GM18526 (cell line): ENCODE data around the gene CXCL12.

Source experiments
- POLR2A ChIP-seq: IDR thresholded peaks from 3 replicates; pipeline ENCODE4 v1.6.1; 2011; ENCODE audit not compliant: insufficient read length; ENCODE audit errors: extremely low read depth

Gene CXCL12

GRCh38 chr10:44341886-44342285 lies 43.0 kb downstream of the CXCL12 start:
- TF ChIP-seq POLR2A: no peak

GRCh38 chr10:44340557-44340956 lies 44.3 kb downstream of the CXCL12 start:
- no peak for TF ChIP-seq POLR2A

- no peak for TF ChIP-seq POLR2A
These were observed 45.7 kb downstream of the CXCL12 start for GRCh38 chr10:44339218-44339617.

- no peak for TF ChIP-seq POLR2A
These were observed 47.8 kb downstream of the CXCL12 start for GRCh38 chr10:44337081-44337480.

- no peak for TF ChIP-seq POLR2A
These were observed 49.4 kb downstream of the CXCL12 start for GRCh38 chr10:44335330-44336021.

GRCh38 chr10:44334621-44335184 lies 50.2 kb downstream of the CXCL12 start:
- TF ChIP-seq POLR2A: no peak

GRCh38 chr10:44334091-44334490 lies 50.8 kb downstream of the CXCL12 start:
- no peak for TF ChIP-seq POLR2A

- TF ChIP-seq POLR2A: no peak
These were observed 51.4 kb downstream of the CXCL12 start for GRCh38 chr10:44333511-44333910.

- no peak for TF ChIP-seq POLR2A
These were observed 52.4 kb downstream of the CXCL12 start for GRCh38 chr10:44332465-44332864.

GRCh38 chr10:44330431-44330830 lies 54.5 kb downstream of the CXCL12 start:
- TF ChIP-seq POLR2A: no peak

GRCh38 chr10:44327461-44327860 lies 57.4 kb downstream of the CXCL12 start:
- TF ChIP-seq POLR2A: no peak
